Keratinocyte (primary cell): ENCODE results near the gene TPO. TPM values are rescaled to one million over a fixed set of nuclear protein-coding genes. Genes with fewer than 3 reads are reported as not detected.
"Not testable (repeated sequence)": the region's sequence is repeated elsewhere in the genome, so short reads cannot be mapped to it uniquely, and the experiment has no call there.

Source experiments
- DNase-seq: peaks from one replicate; pipeline ENCODE4 v3.0.0-alpha.2; 2011; ENCODE audit warnings: low read depth, missing footprints, low spot score
- FAIRE-seq: peaks from 2 replicates; lab custom pipeline; 2011; peaks lifted over from hg19 to GRCh38; lab: Jason Lieb, UNC
- H2AFZ ChIP-seq: 2 replicates; pipeline ENCODE4 v1.6.0; 2012; ENCODE audit warnings: low read length, control low read depth, inconsistent platforms; ENCODE audit not compliant: control insufficient read depth
- H3K27ac ChIP-seq: 2 replicates; pipeline ENCODE4 v1.5.1; 2011; ENCODE audit warnings: low read length; ENCODE audit not compliant: control insufficient read depth, insufficient read depth
- H3K27me3 ChIP-seq: 3 replicates; pipeline ENCODE4 v1.6.0; 2011; ENCODE audit warnings: low read length; ENCODE audit not compliant: control insufficient read depth, insufficient read depth; ENCODE audit errors: extremely low read depth
- H3K36me3 ChIP-seq, 2 experiments: 2 replicates in 1 of 2; 3 replicates in 1 of 2; pipeline ENCODE4 v1.5.1; 2011; ENCODE audit warnings: low read length in 2 of 2, mild to moderate bottlenecking in 1 of 2; ENCODE audit not compliant: control insufficient read depth in 2 of 2, insufficient read depth in 2 of 2; ENCODE audit errors: extremely low read depth in 1 of 2
- H3K4me1 ChIP-seq: 3 replicates; pipeline ENCODE4 v1.5.1; 2011; ENCODE audit warnings: low read length; ENCODE audit not compliant: control insufficient read depth, insufficient read depth; ENCODE audit errors: extremely low read depth
- H3K4me2 ChIP-seq: 3 replicates; pipeline ENCODE4 v1.6.0; 2011; ENCODE audit warnings: low read depth, low read length; ENCODE audit not compliant: control insufficient read depth, insufficient read depth; ENCODE audit errors: extremely low read depth
- H3K4me3 ChIP-seq, 3 experiments: fragments of 200-600 bp in 1 of 3; sonication (generic) in 1 of 3; 2 replicates in 2 of 3; 3 replicates in 1 of 3; pipeline ENCODE4 v1.5.1; 2011 to 2016; ENCODE audit warnings: low read length in 3 of 3, mild to moderate bottlenecking in 3 of 3, control low read depth in 2 of 3, inconsistent platforms in 1 of 3, low read depth in 1 of 3, mixed read lengths in 1 of 3, mixed run types in 1 of 3, moderate library complexity in 1 of 3; ENCODE audit not compliant: control insufficient read depth in 2 of 3, insufficient read depth in 2 of 3; ENCODE audit errors: extremely low read depth in 1 of 3
- H3K79me2 ChIP-seq: 2 replicates; pipeline ENCODE4 v1.6.0; 2012; ENCODE audit warnings: low read length; ENCODE audit not compliant: control insufficient read depth, insufficient read depth
- H3K9ac ChIP-seq: 3 replicates; pipeline ENCODE4 v1.6.0; 2011; ENCODE audit warnings: low read length; ENCODE audit not compliant: control insufficient read depth, insufficient read depth; ENCODE audit errors: extremely low read depth
- H3K9me1 ChIP-seq: 3 replicates; pipeline ENCODE4 v1.6.0; 2011; ENCODE audit warnings: low read length; ENCODE audit not compliant: control insufficient read depth, insufficient read depth; ENCODE audit errors: extremely low read depth
- H3K9me3 ChIP-seq: 2 replicates; pipeline ENCODE4 v1.5.1; 2012; ENCODE audit warnings: low read depth, low read length; ENCODE audit not compliant: control insufficient read depth
- H4K20me1 ChIP-seq: 3 replicates; pipeline ENCODE4 v1.6.0; 2011; ENCODE audit warnings: low read length; ENCODE audit not compliant: control insufficient read depth, insufficient read depth; ENCODE audit errors: extremely low read depth
- CTCF ChIP-seq, 3 experiments: IDR thresholded peaks in 1 of 3; conservative IDR thresholded peaks in 1 of 3; optimal IDR thresholded peaks in 1 of 3; 2 replicates in 2 of 3; 3 replicates in 1 of 3; pipeline versions ENCODE3 to v1.5.1; 2011; ENCODE audit warnings: low read length in 3 of 3, mild to moderate bottlenecking in 3 of 3, moderate library complexity in 2 of 3, control low read depth in 1 of 3, inconsistent platforms in 1 of 3; ENCODE audit not compliant: insufficient read depth in 2 of 3; ENCODE audit errors: extremely low read depth in 1 of 3
- EZH2 ChIP-seq: IDR thresholded peaks from one replicate; pipeline ENCODE4 v1.6.1; 2012; ENCODE audit warnings: inconsistent platforms, mild to moderate bottlenecking, low read length, moderate library complexity
- dilution Hi-C: fragments of 300-500 bp; cut with MboI; formaldehyde crosslinking; loops from one replicate; pipeline ENCODE4 v1.7.0; 2020; ENCODE audit warnings: low sequenced_read_pairs; ENCODE audit not compliant: extremely low pct_ligation_motif_present
- polyA plus RNA-seq, 5 experiments: library from polyadenylated mRNA; depleted of rRNA in 3 of 5; stranded (reverse) in 3 of 5; stranded (forward) in 1 of 5; unstranded in 1 of 5; fragments of >200 nt; gene quantifications; 1 replicate in 1 of 5; 2 replicates in 3 of 5; 3 replicates in 1 of 5; pipeline versions ENCODE4 v1.2.1 to v1.2.3, GENCODE V29; 2011 to 2012; ENCODE audit warnings: missing spikeins in 2 of 5, low read depth in 1 of 5, low replicate concordance in 1 of 5

The TPO gene
- polyA plus RNA-seq, 1 donor (not counting 4 experiments of a cell fraction or from before 2014, with no cell fraction given), result 0.07 TPM

GRCh38 chr2:1407950-1408675 lies 5.2 kb upstream of the TPO start:
- FAIRE-seq (no peak), DNase-seq (no peak)
- Histone ChIP-seq H3K9ac (no peak overlapping the region), H3K36me3 (no peaks in the 10 kb centered on the region), H3K9me1 (no peaks in the 10 kb centered on the region), H3K27ac (no peak overlapping the region), H3K27me3 (no peaks in the 10 kb centered on the region), H3K4me1 (peaks cover 3% of the 10 kb centered on the region), H3K4me3 (no peak overlapping the region), H2AFZ (no peak overlapping the region), H3K79me2 (no peaks in the 10 kb centered on the region), H3K9me3 (no peaks in the 10 kb centered on the region), H3K4me2 (no peak overlapping the region), H4K20me1 (no peaks in the 10 kb centered on the region)
- dilution Hi-C loops, result no loop called here
- no peak for TF ChIP-seq EZH2

GRCh38 chr2:1414121-1414520 lies 858 bp downstream of the TPO start:
- Histone ChIP-seq H3K9ac (no peak overlapping the region), H3K9me1 (no peaks in the 10 kb centered on the region), H3K27me3 (no peaks in the 10 kb centered on the region), H3K9me3 (peaks cover 6% of the 10 kb centered on the region), H2AFZ (no peak overlapping the region), H3K79me2 (no peaks in the 10 kb centered on the region), H3K4me2 (no peak overlapping the region), H3K27ac (no peak overlapping the region), H3K4me3 (no peak overlapping the region), H3K36me3 (no peaks in the 10 kb centered on the region), H4K20me1 (no peaks in the 10 kb centered on the region), H3K4me1 (no peaks in the 10 kb centered on the region)
- FAIRE-seq (no peak), DNase-seq (no peak)
- dilution Hi-C loops, result no loop called here
- no peak for TF ChIP-seq EZH2
- TF ChIP-seq CTCF (optimal IDR thresholded peaks at IDR 0.05 in 1 of 3, IDR thresholded peaks at IDR 0.05 in 1 of 3, conservative IDR thresholded peaks at IDR 0.05 in 1 of 3; ENCODE audit: extremely low read depth in 1 of 3, insufficient read depth in 2 of 3, low read length in 3 of 3), result no peak

GRCh38 chr2:1414901-1415300 lies 1.6 kb downstream of the TPO start:
- H3K27me3 ChIP-seq, H3K4me1 ChIP-seq, H3K9me3 ChIP-seq, H3K27ac ChIP-seq, dilution Hi-C loops, H3K36me3 ChIP-seq, H3K79me2 ChIP-seq, DNase-seq, H2AFZ ChIP-seq, H3K4me3 ChIP-seq, H3K9ac ChIP-seq, H4K20me1 ChIP-seq, FAIRE-seq, H3K9me1 ChIP-seq, H3K4me2 ChIP-seq: not testable (repeated sequence)
